Thyroid gland (tissue), 4 donors: ENCODE results near the gene SLC26A3. TPM values are rescaled to one million over a fixed set of nuclear protein-coding genes. Genes with fewer than 3 reads are reported as not detected.

Experiments
- DNase-seq, 2 donors: peaks; one replicate each; pipeline ENCODE4 v3.0.0-alpha.2; 2019
- H3K27ac ChIP-seq, 3 donors: fragments of 200-600 bp; sonication (generic); 1 replicate in 2 of 3; 2 replicates in 1 of 3; pipeline ENCODE4 v1.5.1; 2016 to 2019; ENCODE audit warnings: mild to moderate bottlenecking in 1 of 3, moderate library complexity in 1 of 3
- H3K27me3 ChIP-seq: fragments of 200-600 bp; sonication (generic); one replicate; pipeline ENCODE4 v1.5.1; 2019
- H3K36me3 ChIP-seq, 2 donors: fragments of 200-600 bp; sonication (generic); one replicate each; pipeline ENCODE4 v1.5.1; 2016 to 2019
- H3K4me1 ChIP-seq, 2 donors: fragments of 200-600 bp; sonication (generic); one replicate each; pipeline ENCODE4 v1.5.1; 2017 to 2019
- H3K4me3 ChIP-seq, 3 donors: fragments of 200-600 bp; sonication (generic); replicated peaks in 1 of 3; 1 replicate in 2 of 3; 2 replicates in 1 of 3; pipeline ENCODE4 v1.5.1; 2016; ENCODE audit warnings: mild to moderate bottlenecking in 1 of 3
- H3K9me3 ChIP-seq: fragments of 200-600 bp; sonication (generic); one replicate; pipeline ENCODE4 v1.5.1; 2017
- CTCF ChIP-seq, 6 experiments: fragments of 200-600 bp in 3 of 6; fragments of 450-650 bp in 3 of 6; sonication (generic) in 3 of 6; IDR thresholded peaks; one replicate each; pipeline ENCODE4 v1.5.1; 2016 to 2019; ENCODE audit warnings: antibody characterized with exemption in 6 of 6, mild to moderate bottlenecking in 2 of 6, inconsistent platforms in 1 of 6, moderate library complexity in 1 of 6
- POLR2A ChIP-seq, 2 donors: fragments of 450-650 bp; IDR thresholded peaks; one replicate each; pipeline ENCODE4 v1.6.1; 2017; ENCODE audit warnings: antibody characterized with exemption in 2 of 2, mild to moderate bottlenecking in 2 of 2, moderate library complexity in 1 of 2
- WGBS, 2 donors: methylation state at CpG; one replicate each; pipeline ENCODE4 v1.1.5; 2017; 5-methylcytosine and 5-hydroxymethylcytosine counted together
- intact Hi-C: fragments of 100-400 bp; cut with DNase I; formaldehyde crosslinking; loops from one replicate; pipeline ENCODE4 v1.15.1; 2023
- total RNA-seq, 4 donors: library from RNA; depleted of rRNA; stranded (reverse); fragments of >200 nt; gene quantifications; one replicate each; pipeline ENCODE4 v1.2.3, GENCODE V29; 2016

Gene SLC26A3
- total RNA-seq, 4 donors from 2014 or later: 0.45 TPM; not detected in 3

GRCh38 chr7:107788216-107788615, 14.8 kb downstream of the SLC26A3 start:
- peaks cover 0 to 1% of the 10 kb centered on the region in 2 donors for H3K4me1 ChIP-seq
- no peaks in the 10 kb centered on the region for H3K27me3 ChIP-seq
- no peaks in the 10 kb centered on the region for H3K9me3 ChIP-seq
- TF ChIP-seq CTCF (IDR thresholded peaks at IDR 0.05) (no peak), POLR2A (IDR thresholded peaks at IDR 0.05) (no peak)
- H3K27ac ChIP-seq: no peak overlapping the region
- intact Hi-C loops: no loop called here
- WGBS, 2 donors: 88 to 91% methylated on average over 1 of the region's 1 CpG
- no peak for DNase-seq
- H3K4me3 ChIP-seq: no peak overlapping the region
- no peaks in the 10 kb centered on the region for H3K36me3 ChIP-seq

GRCh38 chr7:107785926-107786325, 17.1 kb downstream of the SLC26A3 start:
- Histone ChIP-seq H3K36me3 (no peaks in the 10 kb centered on the region), H3K4me1 (peaks cover 10% of the 10 kb centered on the region in 2 donors), H3K27me3 (no peaks in the 10 kb centered on the region), H3K9me3 (no peaks in the 10 kb centered on the region), H3K4me3 (no peak overlapping the region), H3K27ac (no peak overlapping the region)
- 43 to 45% methylated on average over 2 of the region's 2 CpGs for WGBS, 2 donors
- no peak for TF ChIP-seq CTCF (IDR thresholded peaks at IDR 0.05)
- TF ChIP-seq POLR2A (IDR thresholded peaks at IDR 0.05): no peak
- intact Hi-C loops: no loop called here
- peak; percentile 17 to 34 for DNase-seq

DNA sequence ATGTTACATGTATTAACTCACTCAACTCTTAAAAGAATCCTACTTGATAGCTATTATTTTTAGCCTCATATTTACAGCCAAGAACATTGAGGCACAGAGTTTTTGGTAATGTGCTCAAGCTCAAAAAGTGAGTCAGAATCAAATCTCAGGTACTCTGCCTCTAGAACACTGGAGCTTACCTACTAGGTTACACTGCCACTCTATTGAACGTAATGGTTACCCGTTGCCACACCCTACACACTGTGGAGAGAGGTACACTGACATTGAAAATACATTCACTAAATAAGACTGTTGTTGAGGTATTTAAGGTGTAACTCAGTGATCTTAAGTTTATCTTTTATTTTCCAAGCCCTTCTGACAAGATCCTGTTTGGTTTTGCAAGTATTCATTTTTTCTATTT, 17.9 kb downstream of the SLC26A3 start:
- TF ChIP-seq CTCF (IDR thresholded peaks at IDR 0.05) (no peak), POLR2A (IDR thresholded peaks at IDR 0.05) (no peak)
- H3K9me3 ChIP-seq: no peaks in the 10 kb centered on the region
- whole genome bisulfite sequencing, 2 donors: 89 to 95% methylated on average over 2 of the region's 2 CpGs

GRCh38 chr7:107783648-107784047, 19.4 kb downstream of the SLC26A3 start:
- Histone ChIP-seq H3K9me3 (no peaks in the 10 kb centered on the region), H3K27ac (no peak overlapping the region), H3K27me3 (no peaks in the 10 kb centered on the region), H3K4me3 (no peak overlapping the region), H3K4me1 (peaks cover 10% of the 10 kb centered on the region in 2 donors), H3K36me3 (no peaks in the 10 kb centered on the region)
- TF ChIP-seq CTCF (IDR thresholded peaks at IDR 0.05) (no peak), POLR2A (IDR thresholded peaks at IDR 0.05) (no peak)
- WGBS, 2 donors: 95 to 100% methylated on average over 1 of the region's 1 CpG
- DNase-seq: no peak
- intact Hi-C loops: no loop called here

More for the DNA sequence above, 17.9 kb downstream of the SLC26A3 start:
- peaks cover 10% of the 10 kb centered on the region in 2 donors for H3K4me1 ChIP-seq
- H3K27me3 ChIP-seq: no peaks in the 10 kb centered on the region
- H3K36me3 ChIP-seq: no peaks in the 10 kb centered on the region
- DNase-seq: no peak
- no peak overlapping the region for H3K4me3 ChIP-seq
- no peak overlapping the region for H3K27ac ChIP-seq
- intact Hi-C loops: no loop called here

- H3K4me3 ChIP-seq: no peak overlapping the region
- no peaks in the 10 kb centered on the region for H3K36me3 ChIP-seq
- no peaks in the 10 kb centered on the region for H3K9me3 ChIP-seq
- DNase-seq: peak in 1 of 2 donors; percentile 1
- TF ChIP-seq POLR2A (IDR thresholded peaks at IDR 0.05): no peak
- peak overlapping the region in 1 of 3 donors; percentile 48 for H3K27ac ChIP-seq
- peaks cover 10% of the 10 kb centered on the region in 2 donors for H3K4me1 ChIP-seq
- H3K27me3 ChIP-seq: no peaks in the 10 kb centered on the region
- 45 to 48% methylated on average over 3 of the region's 3 CpGs for WGBS, 2 donors
- intact Hi-C loops: no loop called here
Measured at GRCh38 chr7:107782374-107782773, 20.6 kb downstream of the SLC26A3 start.
